ENCODE data around the gene AQP10. TPM values are rescaled to one million over a fixed set of nuclear protein-coding genes. Genes with fewer than 3 reads are reported as not detected.

The AQP10 gene, protein sequence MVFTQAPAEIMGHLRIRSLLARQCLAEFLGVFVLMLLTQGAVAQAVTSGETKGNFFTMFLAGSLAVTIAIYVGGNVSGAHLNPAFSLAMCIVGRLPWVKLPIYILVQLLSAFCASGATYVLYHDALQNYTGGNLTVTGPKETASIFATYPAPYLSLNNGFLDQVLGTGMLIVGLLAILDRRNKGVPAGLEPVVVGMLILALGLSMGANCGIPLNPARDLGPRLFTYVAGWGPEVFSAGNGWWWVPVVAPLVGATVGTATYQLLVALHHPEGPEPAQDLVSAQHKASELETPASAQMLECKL
- total RNA-seq, result 0.13 TPM in 1 of 2 replicates, not detected in the other

DNA sequence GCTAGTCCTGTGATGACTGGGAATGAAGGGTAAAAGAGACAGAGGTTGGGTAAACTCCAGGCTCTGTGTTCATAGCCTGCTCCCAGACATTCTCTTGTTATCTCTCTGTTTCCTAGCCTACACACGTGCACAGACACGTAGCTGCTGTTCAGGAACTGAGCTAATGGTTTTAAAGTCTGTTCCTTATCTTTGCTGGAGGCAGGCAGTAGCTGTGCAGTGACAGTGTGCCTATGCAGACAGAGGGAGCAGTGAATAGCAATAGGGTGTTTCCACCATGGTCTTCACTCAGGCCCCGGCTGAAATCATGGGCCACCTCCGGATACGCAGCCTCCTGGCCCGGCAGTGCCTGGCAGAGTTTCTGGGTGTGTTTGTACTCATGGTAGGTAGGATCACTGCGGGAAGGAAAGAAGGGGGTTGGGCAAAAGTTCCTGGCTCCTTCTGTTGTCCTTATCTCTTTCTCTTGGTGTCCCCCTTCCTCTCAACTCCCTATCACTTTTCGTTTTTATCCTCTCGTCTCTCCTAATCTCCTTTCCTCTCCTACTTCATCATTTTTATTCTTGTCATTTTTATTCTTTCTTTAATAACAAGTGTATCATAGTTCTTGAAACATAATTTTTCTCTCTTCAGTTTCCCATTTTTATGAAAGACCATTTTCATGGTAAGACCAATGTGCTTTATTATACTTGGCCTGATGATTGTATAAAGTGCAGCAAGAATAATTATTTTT is at the start of gene AQP10:
Gene AQP10 (plus strand): TSS at position 212 of the 727 bp plus-strand sequence. CDS start 63 bp downstream, at position 275.

DNA sequence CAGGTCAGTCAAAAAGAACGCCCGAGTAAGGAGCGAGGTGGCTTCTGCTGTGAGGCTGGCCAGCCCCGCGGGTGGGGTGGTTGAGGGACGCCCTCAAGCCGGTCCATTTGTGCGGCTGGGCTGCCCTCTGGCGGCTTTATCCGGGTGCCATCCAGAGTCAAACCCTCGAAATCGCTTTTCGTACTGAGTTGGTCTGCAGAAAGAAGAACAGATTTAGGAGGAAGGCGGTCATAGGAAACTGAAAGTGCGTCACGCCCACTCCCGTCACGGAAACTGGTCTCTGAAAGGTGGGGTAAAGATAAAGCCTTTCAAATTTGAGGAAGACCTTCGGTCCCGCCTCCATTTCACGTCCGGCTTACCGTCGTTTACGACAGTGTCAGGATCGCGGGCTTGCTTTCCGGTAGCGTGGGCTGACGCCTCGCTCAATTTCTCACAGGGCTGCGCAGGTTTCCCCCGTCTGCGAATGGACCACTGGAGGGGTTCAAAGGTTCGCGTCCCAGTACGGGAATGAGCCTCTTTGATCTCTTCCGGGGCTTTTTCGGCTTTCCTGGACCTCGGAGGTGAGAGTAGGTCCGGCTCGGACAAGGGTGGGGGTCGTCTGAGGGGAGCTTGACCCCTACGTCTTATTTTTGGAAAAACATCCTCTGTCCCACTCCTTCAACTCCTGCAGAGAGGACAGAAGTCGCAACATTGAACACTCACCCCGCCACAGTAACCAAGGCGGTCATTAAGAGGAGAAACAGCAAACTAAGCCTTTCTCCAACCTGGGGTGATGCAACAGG is 48.5 kb upstream of the AQP10 start, which contains the start of gene HAX1:
Gene HAX1 (plus strand): TSS at position 413 of the 782 bp plus-strand sequence. CDS start 95 bp downstream, at position 508.

DNA sequence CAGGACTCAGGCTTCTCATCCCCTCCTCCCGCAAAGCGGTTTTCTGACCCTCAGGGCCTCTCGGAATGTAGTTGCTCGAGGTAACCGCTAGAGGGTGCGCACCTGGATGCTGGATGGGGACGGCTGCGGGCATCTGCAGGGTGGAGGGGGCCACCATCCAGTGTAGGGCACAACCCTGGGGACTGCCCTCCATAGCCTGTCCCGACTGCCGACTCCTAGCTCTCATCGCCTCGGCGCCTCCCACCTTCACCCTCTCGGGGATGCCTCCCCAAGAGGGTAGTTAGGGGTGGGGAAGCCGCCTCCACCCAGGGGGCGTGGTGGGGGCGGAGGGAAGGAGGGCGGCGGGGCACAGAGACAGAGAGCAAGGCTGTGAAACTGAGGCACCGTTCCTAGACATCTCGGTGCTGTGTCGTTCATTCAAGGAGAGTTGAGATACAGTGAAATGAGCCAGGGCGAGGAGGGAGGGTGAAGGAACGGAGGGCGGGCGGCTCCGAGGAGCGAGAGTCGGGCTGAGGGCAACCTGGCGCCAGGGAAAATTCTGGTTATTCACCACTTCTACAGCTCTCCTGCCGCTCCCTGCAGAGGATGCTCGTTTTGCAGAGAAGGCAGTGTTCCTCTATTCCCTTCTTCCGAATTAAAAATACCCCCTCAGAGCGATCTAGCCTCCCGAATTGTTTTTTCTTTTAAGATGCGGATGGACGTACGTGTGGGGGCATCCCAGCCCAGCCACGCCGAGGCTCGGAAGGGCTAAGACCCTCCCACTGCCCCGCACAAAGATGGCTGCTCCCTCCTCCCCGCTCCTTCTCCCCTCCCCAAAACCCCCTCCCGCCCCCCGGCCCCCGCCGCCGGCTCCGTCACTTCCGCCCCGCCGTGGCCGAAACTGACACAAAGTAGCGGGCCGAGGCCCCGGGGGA is 4.0 kb downstream of the AQP10 start, which contains the start of gene ATP8B2:
Gene ATP8B2 (plus strand): TSS at position 857 of the 914 bp plus-strand sequence. CDS start 2,617 bp downstream, outside the sequence.

Small RNAs within 50 kb of the gene (small RNA-seq; reads per million reads assigned to genes)
- gene RF00273 (not detected), gene RNU6-121P (not detected), gene RNU6-239P (not detected), gene RNU7-57P (not detected)

Other genes starting within 250 kb of the AQP10 start
- 0.52 and 0.86 TPM in 2 replicates for gene NUP210L, start 166.0 kb upstream of the AQP10 start, total RNA-seq
- gene TPM3, start 129.0 kb upstream of the AQP10 start, total RNA-seq, result 482 and 483 TPM in 2 replicates
- gene CFAP141, start 114.8 kb upstream of the AQP10 start, total RNA-seq, result not detected in 2 replicates
- gene UBAP2L, start 100.1 kb upstream of the AQP10 start, total RNA-seq, result 124 and 137 TPM in 2 replicates
- 117 and 124 TPM in 2 replicates for gene HAX1, start 48.5 kb upstream of the AQP10 start, total RNA-seq
- gene ATP8B2, start 4.4 kb downstream of the AQP10 start, total RNA-seq, result 258 and 314 TPM in 2 replicates
- 6.3 and 10.2 TPM in 2 replicates for gene IL6R, start 84.2 kb downstream of the AQP10 start, total RNA-seq
- 0.13 and 0.54 TPM in 2 replicates for gene TDRD10, start 181.1 kb downstream of the AQP10 start, total RNA-seq
- 2.7 and 4.8 TPM in 2 replicates for gene SHE, start 181.3 kb downstream of the AQP10 start, total RNA-seq
- 29.0 and 29.3 TPM in 2 replicates for gene UBE2Q1, start 237.6 kb downstream of the AQP10 start, total RNA-seq
- under 0.01 TPM in 2 replicates for gene CHRNB2, start 246.7 kb downstream of the AQP10 start, total RNA-seq

Data from articular chondrocyte of knee joint (primary cell).